ENCODE measurements around the gene SPATA46. TPM values are rescaled to one million over a fixed set of nuclear protein-coding genes. Genes with fewer than 3 reads are reported as not detected.

The SPATA46 gene
- total RNA-seq, 1 donor from 2014 or later = not detected

- Mint-ChIP-seq H3K4me3 (ENCODE audit: unreplicated experiment) (no peak overlapping the region), H3K4me1 (ENCODE audit: low read depth, unreplicated experiment) (peaks cover 9% of the 10 kb centered on the region), H3K27ac (ENCODE audit: unreplicated experiment) (no peak overlapping the region), H3K27me3 (ENCODE audit: unreplicated experiment) (peaks cover 2% of the 10 kb centered on the region), H3K9me3 (ENCODE audit: unreplicated experiment) (peaks cover 2% of the 10 kb centered on the region), H3K36me3 (ENCODE audit: unreplicated experiment) (no peaks in the 10 kb centered on the region)
- no peak for TF ChIP-seq CTCF (IDR thresholded peaks at IDR 0.05; ENCODE audit: partially characterized antibody, unreplicated experiment)
- no peak for DNase-seq
Measured at GRCh38 chr1:162351246-162351842, 25.3 kb downstream of the SPATA46 start.

GRCh38 chr1:162349635-162350330, 26.9 kb downstream of the SPATA46 start:
- TF ChIP-seq CTCF (IDR thresholded peaks at IDR 0.05; ENCODE audit: partially characterized antibody, unreplicated experiment) = no peak
- Mint-ChIP-seq H3K4me1 (ENCODE audit: low read depth, unreplicated experiment) (peaks cover 9% of the 10 kb centered on the region), H3K9me3 (ENCODE audit: unreplicated experiment) (no peaks in the 10 kb centered on the region), H3K27me3 (ENCODE audit: unreplicated experiment) (peaks cover 2% of the 10 kb centered on the region), H3K4me3 (ENCODE audit: unreplicated experiment) (no peak overlapping the region), H3K27ac (ENCODE audit: unreplicated experiment) (no peak overlapping the region), H3K36me3 (ENCODE audit: unreplicated experiment) (no peaks in the 10 kb centered on the region)
- DNase-seq = no peak

GRCh38 chr1:162347281-162347680, 29.4 kb downstream of the SPATA46 start:
- TF ChIP-seq CTCF (IDR thresholded peaks at IDR 0.05; ENCODE audit: partially characterized antibody, unreplicated experiment) = no peak
- no peaks in the 10 kb centered on the region for H3K36me3 Mint-ChIP-seq (ENCODE audit: unreplicated experiment)
- peaks cover 3% of the 10 kb centered on the region for H3K4me1 Mint-ChIP-seq (ENCODE audit: low read depth, unreplicated experiment)
- no peaks in the 10 kb centered on the region for H3K27me3 Mint-ChIP-seq (ENCODE audit: unreplicated experiment)
- H3K4me3 Mint-ChIP-seq (ENCODE audit: unreplicated experiment) = no peak overlapping the region
- no peak overlapping the region for H3K27ac Mint-ChIP-seq (ENCODE audit: unreplicated experiment)
- DNase-seq = no peak
- H3K9me3 Mint-ChIP-seq (ENCODE audit: unreplicated experiment) = no peaks in the 10 kb centered on the region

GRCh38 chr1:162343470-162343869, 33.2 kb downstream of the SPATA46 start:
- TF ChIP-seq CTCF (IDR thresholded peaks at IDR 0.05; ENCODE audit: partially characterized antibody, unreplicated experiment) = no peak
- Mint-ChIP-seq H3K9me3 (ENCODE audit: unreplicated experiment) (peaks cover 2% of the 10 kb centered on the region), H3K27me3 (ENCODE audit: unreplicated experiment) (no peaks in the 10 kb centered on the region), H3K4me1 (ENCODE audit: low read depth, unreplicated experiment) (peaks cover 5% of the 10 kb centered on the region), H3K4me3 (ENCODE audit: unreplicated experiment) (no peak overlapping the region), H3K36me3 (ENCODE audit: unreplicated experiment) (no peaks in the 10 kb centered on the region), H3K27ac (ENCODE audit: unreplicated experiment) (no peak overlapping the region)
- no peak for DNase-seq

- no peak for TF ChIP-seq CTCF (IDR thresholded peaks at IDR 0.05; ENCODE audit: partially characterized antibody, unreplicated experiment)
- Mint-ChIP-seq H3K36me3 (ENCODE audit: unreplicated experiment) (no peaks in the 10 kb centered on the region), H3K9me3 (ENCODE audit: unreplicated experiment) (peaks cover 2% of the 10 kb centered on the region), H3K27ac (ENCODE audit: unreplicated experiment) (no peak overlapping the region), H3K4me1 (ENCODE audit: low read depth, unreplicated experiment) (peaks cover 5% of the 10 kb centered on the region), H3K4me3 (ENCODE audit: unreplicated experiment) (no peak overlapping the region), H3K27me3 (ENCODE audit: unreplicated experiment) (no peaks in the 10 kb centered on the region)
- DNase-seq = no peak
Measured at GRCh38 chr1:162342452-162342983, 34.1 kb downstream of the SPATA46 start.
